Fibroblast of the conjunctiva (primary cell): Measurements from ENCODE around the gene AKT3.

ENCODE experiments used
- DNase-seq: peaks from one replicate; pipeline ENCODE4 v3.0.0-alpha.2; 2010; ENCODE audit warnings: low read depth

Gene AKT3

DNA sequence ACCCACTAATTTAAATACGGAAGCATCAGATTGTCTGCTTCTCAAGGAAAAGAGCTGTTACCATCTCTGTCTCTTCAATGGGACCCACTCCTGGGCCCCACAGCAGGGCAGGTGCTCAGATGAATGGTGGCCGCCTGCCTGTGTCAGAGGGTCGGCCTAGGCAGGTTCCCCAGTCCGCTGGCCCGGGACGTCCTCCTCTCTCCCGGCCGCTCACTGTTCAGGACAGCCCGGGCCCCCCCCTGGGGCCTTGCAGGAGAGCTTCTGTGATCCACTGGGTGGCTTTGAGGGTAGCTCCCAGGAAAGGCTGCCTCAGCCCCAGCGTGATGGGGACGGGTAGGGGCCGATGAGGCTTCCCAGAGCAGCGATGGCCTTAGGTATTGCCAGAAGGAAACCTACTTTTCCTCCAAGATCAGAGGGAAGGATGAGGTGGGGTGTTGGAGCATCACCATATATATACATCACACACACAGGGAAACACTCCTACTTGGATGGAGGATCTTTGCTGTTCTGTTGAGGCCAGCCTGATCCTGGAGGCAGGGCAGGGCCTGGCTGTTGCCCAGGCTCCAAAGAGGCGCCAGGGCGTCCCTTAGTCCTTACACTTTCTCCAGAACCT is 362.9 kb downstream of the AKT3 start:
- no peak for DNase-seq

DNA sequence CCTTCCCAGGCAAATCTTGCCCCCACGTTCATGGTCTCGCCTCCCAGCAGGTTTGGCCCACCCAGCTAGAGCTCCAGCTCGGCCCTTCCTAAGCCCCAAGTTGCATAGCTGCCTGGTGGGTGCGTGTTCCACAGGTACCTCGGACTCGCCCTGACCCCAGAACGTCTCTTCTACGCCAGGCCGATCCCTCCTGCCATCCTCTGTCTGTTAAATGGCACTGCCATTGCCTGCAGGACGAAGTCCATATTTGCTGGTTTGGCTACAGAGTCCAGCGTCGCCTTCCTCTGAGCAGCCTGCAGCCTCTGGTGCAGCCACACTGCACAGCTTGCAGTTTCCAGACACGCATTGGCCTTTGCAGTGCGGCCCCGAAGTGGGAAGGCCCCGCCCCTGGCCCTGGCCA is 366.1 kb downstream of the AKT3 start:
- no peak for DNase-seq

DNA sequence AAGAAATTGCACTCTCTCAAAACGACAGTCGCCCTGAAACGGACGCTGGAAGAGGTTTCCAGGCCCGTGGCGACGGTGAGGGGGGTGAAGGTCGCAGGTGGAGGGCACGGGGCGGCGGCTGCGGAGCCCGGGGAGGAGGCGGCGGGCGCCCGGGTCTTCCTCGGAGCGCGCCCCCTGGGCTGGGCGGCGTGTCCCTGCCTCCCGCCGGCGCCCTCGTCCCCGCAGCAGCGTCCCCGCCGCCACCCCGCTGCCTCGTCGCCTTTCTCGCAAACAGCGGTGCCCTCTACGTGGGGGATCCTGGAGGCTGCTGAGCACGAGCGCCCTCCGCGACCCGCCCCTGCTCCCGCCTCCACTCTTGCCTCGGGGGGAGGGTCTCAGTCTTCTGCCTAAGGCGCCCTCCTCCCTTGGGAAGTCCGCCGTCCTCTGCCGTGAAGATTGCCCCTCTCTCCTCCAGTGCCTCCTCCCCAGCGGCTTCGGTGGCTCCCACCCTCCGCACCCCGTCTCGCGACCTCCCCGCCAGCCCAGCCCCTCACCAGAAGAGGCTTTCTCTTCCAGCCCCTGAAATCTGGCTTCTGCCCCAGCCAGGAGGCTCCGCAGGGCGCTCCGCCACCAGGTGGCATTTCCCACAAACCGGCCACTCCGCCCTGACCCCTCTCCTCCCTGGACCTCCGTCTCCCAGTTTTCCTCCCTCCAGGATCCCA is 366.8 kb downstream of the AKT3 start:
- no peak for DNase-seq

DNA sequence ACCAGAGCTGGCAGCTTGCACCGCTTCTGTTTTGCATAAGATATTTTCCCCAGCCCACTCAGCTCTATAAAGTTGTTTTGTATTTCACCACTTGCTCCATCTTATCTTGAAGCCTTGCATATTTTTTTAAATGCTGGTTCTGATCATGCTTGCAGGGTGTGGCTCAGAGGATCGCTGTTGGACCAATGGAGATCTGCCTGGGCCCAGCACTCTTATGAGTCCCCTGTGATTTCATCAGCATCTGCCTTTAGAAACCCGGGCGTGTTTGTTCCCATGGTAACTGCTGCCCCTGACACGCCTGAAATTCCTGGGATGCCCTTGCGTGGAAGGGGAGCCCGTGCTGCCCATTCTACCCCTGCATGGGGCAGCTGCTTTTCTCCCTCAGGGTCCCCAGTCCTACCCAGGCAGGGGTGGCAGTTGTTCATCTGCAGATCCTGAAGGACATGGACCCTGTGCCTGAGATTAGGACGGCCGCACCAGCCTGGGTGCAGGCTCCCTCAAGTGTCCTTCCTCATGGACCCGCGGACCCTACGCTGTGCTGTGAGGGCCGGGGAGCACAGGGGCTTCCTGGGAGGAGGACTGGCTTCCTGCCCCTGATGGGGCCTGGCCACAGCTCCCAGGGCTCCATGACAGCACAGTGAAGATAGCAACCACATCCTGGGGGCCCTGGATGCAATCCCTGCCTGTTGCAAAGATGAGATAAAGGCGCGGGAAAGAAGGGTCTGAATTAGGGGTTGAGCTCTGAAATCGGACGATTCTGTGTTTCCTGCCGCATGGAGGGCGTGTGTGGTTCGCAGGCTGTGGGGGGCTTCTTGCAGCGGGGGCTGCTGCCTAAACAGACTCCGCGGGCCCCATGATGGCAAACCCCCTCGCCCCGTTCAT is 367.7 kb downstream of the AKT3 start:
- DNase-seq = peak; percentile 80

DNA sequence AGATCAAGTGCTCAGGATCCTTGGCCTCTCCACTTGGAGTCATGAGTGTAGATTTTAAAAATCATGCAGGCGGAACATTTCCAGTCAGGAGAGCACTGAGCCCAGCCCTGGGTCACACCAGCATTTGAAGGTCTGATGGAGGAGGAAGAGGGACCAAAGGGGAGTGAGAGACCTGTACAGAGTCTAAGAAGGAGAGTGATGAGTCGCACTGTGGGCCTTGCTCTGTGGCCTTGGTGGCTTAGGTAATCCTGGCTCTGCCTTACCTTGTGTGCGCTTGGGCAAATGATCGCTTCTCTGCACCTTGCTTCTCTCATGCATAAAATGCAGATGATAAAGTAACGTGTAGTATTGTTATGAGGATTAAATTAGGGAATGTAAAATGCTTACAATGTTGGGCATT is 368.9 kb downstream of the AKT3 start:
- no peak for DNase-seq

DNA sequence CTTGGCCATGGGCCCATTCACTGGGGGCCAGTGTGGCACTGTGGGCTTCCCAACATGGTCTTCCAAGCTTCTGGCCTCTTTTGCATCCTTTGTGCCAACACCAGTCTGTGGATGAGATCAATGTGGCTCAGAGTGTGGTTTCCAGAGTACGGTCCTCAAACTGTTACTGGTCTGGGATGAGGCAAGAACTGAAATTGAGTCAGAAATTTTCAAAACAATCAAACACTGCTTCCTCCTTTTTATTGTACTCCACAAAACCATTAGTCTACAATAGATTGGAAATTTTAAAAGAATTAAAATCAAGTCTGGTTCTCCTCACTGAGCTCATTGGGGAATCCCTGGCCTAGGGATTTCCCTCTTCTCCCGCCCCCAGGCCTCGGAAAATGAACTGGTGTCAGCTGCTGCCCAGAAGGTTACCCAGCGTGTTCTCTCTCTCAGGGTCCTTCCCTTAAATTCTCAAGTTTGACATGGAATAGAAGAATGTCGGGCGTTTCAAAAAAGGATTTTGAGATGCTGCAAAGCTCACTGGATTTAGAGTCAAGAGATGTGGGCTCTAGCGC is 372.2 kb downstream of the AKT3 start:
- DNase-seq = no peak

DNA sequence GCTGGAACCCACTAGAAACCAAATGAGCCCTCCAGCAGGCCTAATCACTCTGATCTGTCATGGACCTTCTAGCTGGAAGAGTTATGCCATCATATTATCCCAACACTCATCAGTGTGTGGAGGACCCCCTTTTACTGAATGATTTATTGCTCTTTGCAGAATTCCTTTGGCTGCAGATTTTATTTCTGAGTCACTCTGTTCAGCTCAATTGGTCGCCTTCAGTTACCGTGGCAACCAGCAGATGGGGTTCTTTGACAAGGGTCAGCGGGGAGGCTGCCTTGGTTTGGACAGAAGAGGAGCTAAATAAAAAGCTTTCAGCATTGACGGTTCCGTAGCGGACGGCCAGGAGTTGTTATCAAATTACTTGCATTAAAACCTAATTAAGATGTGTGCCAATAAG is 374.1 kb downstream of the AKT3 start:
- no peak for DNase-seq

DNA sequence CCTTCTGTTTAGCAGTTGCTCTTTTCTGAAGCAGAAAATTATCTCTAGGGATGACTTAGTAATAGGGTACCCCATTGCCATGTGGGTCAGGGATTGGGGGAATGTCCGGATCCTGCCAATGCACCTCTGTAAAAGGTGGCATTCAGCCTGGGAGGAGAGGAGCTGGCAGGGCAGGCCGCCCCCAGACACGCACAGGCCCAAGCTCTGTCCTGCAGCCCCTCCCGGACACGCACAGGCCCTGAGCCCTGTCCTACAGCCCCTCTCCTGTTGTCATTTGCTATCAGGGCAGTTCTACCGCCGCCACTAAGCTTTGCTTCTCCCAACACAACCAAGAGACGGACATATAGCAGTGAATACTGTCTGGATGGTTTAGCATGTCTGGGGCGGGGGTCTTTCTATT is 375.1 kb downstream of the AKT3 start:
- DNase-seq = no peak

DNA sequence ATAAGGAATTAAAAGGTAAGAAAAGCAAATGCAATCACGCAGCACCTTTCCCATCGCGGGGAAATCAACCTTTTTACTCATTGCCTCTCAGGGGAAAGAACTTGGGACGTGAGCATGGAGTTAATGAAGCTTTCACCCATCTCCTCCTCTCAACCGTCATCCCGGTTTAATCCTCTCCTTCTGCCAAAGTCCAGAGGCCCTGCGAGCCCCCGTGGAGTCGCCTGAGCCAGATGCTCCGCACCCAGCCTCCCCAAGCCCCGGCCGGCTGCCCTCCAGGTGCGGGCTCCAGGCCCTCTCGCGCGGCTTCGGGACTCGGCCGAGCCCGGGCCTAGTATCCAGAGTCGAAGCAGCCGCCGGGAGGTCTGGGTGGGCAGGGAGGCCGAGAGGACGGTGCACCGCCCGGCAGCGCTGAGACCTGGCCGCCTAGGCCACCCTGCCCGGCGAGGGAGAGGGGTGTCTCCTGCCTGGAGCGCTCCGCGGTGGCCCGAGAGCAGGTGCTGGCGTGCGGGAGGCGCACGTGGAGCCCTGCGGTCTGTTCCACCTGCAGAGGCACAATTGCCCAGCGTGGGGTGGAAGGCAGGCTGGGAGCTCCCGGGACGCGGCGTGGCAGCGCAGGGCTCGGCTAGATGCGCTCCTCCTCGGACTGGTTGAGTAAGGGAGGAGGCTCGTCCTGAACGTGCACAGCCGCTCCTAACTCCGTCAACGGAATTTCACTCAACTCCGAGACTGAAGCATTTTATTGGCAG is 375.7 kb downstream of the AKT3 start:
- no peak for DNase-seq

DNA sequence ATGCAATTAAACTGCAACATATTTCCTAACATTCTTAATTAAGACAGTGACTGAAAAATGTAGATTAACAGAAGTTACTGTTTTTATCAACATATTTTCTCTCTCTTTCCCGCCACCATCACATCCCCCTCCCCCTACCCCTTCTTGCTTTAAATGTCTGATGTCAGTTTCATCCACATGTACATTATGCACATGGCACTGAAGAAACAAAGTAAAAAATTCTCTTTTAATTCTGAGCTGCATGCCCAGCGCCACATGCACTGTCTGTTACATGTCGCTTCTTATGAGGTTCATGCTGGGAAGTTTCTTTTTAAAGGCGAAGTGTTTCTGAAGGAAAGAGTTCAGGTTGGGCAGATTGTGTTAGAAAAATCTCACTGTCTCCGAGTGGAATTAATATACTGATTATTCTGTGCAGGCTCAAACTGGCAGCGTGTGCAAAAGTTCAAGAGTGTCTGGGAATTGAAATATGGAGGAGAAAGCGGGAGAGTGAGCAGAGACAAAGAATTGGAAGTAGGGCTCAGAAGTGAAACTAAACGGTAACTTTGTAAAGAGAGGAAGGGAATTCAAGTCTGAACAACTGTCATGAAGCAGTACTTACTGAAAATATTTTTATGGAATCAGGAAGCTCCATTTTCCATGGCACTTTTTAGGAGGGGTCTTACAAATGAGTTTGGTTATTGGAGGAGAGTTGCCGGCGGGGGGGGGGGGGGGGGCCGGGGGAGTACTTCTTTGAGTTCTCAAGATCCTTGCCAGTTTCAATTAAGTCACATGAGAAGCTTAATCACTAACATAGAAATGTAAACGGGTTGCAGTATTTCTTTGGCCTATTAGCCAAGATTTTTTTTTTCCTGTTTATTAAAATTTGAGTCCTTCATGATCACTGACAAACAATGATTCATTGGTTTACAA is 376.6 kb downstream of the AKT3 start:
- no peak for DNase-seq

DNA sequence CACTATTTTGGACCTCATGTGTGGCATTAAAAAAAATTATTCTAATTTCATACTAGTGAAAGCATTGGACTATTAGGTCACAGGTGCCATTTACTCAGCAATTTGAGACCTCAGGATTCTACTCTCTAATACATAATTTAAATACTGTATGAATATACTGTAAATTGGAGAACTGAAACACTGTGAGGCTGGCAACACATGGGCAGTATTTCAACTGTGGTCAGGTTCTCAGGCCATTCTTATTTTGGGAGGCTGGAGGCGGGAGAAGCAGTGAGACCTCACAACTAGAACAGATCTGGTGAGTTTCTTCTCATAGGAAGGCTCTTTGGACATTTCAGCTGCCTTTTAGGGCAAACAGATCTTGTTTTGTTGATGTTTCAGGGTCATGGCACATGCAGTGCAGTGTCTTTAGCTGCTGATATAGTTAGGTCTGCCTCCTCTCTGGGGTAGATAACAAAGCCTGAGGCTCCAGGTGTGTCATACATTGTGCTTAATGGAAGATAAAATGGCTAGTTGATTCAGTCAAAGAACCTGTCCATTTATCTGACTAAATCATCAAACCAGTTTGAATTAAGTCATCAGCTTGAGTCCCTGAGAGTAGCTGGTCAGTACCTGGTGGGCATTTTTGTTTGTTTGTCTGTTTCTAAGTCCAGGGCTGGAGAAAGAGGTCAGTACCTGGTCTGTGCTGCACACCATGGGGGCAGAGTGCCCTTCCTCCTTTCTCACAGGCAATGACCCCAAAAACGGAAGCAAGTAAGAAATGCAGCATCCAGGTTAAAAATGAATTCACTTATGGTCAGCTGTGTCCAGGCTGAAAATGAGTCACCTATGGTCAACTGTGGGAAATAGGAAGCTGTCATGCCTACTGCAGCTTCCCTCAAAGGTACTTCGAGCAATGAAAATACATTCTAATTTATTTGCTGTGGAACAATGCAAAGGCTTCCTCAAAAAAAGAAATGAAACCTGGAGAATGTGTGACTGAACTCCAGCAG is 378.0 kb downstream of the AKT3 start:
- DNase-seq = no peak

DNA sequence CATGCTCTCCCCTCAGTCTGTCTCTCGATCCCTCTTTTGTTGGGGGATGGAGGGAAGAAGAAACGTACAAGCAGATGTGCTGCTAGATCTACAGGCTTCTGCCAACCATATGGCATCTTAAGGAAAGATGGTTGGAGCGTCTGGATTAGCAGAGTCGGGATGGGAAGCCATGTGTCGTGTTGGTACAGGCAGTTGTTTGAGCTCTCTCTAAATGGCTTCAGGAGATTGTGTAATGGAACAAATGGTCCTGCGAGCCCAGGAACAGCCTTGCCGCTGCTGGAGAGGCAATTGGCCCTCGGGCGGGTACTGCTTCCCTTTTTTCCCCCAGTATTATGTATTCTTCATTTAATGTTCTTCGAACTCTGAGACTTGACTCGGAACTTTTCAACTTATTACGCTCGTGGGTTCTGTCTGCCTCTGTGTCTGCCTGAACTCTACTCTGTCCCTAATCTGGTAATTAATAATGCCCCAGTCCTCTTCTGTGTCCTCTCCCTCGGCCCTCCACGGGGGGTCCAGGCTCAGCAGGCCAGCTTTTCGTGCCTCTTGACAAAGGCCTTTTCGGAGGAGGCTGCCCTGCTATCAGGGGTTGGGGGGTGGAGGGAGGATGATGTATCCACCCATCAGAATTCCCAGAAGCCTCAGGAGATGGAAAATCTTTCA is 378.9 kb downstream of the AKT3 start:
- no peak for DNase-seq

DNA sequence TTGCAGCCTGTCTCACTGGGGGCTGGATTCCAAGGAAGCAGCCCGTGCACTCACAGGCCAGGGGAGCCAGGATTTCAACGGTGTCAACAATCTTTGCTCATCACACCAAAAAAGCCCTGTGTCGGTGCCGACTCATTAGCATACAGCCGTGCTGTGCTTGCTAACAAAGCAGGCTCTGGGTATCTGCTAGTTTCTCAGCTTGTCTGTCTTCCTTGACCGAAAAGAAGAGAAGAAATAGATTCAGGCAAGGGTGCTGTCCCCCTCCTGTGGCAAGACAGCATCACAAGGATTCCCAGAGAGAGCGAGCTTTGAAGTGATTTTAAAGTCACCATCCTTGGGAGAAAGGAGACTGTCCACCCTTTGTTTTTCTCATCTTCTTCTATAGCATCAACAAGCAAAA is 379.5 kb downstream of the AKT3 start:
- no peak for DNase-seq

DNA sequence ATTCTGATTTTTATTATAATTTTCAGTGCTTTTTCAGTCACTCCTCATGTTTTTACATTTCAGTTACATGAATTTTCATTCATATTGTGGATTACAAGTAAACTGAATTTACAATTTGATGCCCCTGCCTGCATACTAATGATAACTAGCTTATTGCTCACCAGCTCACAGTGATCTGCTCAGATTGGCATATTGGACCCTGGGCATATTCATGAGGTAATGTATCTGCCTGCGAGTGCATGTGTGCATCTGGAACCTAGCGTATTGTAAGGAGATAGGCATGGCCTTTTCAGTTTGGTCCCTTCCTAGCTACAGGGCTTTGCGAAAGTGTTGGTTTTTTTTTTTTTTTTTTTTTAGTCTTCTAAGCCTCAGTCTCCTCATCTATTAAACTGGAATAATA is 380.5 kb downstream of the AKT3 start:
- no peak for DNase-seq

DNA sequence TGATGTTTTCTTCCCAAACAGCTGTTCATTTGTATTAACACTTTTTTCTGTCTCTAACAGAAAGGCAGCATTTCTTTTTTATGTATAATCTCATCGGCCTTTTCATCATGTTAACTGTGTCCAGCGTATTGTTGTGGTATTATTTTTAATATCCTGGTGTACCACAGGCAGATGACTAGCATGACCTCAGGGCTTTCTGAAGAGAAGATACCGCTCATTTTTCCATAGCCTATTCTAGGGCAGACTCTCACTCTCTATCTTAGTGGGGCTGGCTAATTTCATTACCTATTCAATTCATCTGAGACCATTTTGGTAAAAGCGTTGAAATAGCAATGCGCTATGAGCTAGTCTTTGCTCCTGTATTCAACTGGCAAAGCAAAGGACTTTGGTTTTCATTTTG is 384.3 kb downstream of the AKT3 start:
- DNase-seq = no peak

DNA sequence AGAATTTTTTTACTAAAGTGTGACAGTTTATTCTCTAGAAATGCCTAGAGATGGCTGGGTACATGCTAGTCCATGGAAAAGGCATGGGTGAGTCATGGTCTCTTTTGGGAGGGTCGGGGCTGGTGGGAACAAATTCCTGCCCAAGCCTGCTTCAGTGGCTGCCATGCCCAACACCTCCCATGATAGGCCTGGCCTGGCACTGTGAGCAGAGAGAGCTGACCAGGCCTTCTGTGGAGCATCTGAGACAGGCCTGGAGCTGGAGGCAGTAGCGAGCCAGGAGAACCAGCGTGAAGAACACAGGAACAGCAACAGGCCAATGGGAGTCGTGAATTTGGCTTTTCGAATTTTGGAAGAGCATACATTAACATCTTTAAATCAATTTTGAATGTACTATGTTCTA is 385.0 kb downstream of the AKT3 start:
- no peak for DNase-seq

DNA sequence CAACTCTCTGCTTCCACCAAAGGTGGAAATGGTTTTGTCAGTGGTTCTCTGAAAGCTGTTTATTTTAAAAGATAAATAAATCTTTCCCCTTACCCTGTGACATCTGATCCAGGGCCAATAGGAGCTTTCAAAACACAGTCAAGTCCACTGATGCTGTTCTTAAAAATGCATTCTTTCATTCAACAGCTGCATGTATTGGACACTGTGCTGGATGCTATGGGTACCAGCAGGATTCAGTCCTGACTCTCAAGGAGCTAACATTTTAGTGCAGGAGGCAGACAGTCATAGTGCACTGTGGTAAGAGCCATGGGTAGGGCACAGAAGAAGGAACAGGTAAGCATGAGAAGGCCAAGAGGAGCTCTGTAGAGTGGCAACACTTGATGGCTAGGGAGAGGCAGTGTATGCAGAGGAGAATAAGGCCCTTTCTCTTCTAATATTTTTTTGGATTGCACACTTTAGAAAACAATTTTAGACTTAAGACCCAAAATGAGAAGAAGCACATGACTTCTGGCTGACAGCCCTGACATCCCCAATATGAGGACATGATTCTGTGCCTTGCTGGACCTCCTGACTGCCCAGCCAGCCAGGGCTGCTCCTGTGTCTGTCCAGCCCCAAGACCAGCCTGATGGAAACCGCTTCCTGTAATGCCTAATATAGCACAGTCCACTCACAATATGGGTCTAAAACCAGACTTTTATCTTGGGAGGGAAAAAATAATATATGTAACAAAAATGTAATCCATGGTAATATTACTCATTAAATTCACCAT is 386.9 kb downstream of the AKT3 start:
- no peak for DNase-seq

DNA sequence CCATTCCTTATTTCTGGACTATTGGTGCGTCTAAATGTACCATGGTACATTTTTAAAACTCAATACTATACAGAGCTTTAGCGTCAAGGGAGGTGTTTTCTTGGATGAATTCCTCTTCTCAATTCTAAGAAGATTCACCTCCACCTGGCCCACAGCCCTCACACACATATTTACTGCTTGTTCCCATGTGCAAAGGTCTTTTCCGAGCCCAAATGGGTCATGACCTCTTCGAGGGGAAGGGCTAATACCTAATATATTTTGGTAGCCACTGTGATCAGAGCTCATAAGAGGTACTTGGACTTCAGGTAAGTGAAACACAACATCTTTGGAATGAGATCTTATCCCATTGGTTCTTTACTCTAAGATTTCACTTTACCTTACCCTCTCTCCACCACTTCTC is 388.3 kb downstream of the AKT3 start:
- no peak for DNase-seq

DNA sequence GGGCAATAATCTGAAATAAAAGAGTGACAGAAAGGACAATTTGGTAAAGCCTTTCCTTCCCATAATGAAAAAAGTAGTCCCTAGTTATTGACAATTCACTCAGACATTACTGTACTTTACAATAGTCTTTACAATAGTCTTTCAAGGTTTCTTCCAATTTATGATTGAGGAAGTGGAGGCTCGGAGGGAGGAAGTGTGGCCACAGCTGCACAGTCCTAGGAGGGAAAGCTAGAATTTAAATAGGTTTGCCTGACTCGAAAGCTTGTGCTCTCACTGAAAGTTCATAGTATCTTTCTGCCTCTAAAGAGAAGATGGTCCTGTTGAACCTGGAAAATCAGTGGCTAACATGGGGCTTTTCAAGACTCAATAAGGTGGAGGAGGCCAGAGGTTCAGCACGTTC is 391.0 kb downstream of the AKT3 start:
- no peak for DNase-seq
